DOHH2 (cell line): ENCODE results near the gene XRN2.

ENCODE experiments used
- CTCF ChIP-seq: fragments of 200-600 bp; sonication (generic); IDR thresholded peaks from one replicate; pipeline ENCODE4 v1.5.1; 2014; ENCODE audit warnings: antibody characterized with exemption, mild to moderate bottlenecking, low read depth, low read length; ENCODE audit not compliant: poor library complexity, severe bottlenecking
- EZH2phosphoT487 ChIP-seq: fragments of 200-600 bp; sonication (generic); IDR thresholded peaks from 2 replicates; pipeline ENCODE4 v1.6.1; 2017; ENCODE audit warnings: borderline replicate concordance, mild to moderate bottlenecking, antibody characterized with exemption, low read length, moderate library complexity, mixed read lengths

- TF ChIP-seq CTCF (no peak), EZH2phosphoT487 (no peak)
Observed at GRCh38 chr20:21342656-21343345, 39.7 kb downstream of the XRN2 start.
